HG03060 (cell line): ENCODE measurements around the gene PRCC.
A peak's percentile ranks its signal among the peaks of the same experiment; 100 is the strongest.

Experiments used
- ATAC-seq: cut with Tn5 transposase; IDR thresholded peaks from one replicate; pipeline ENCODE4 v1.9.1; 2021; ENCODE audit warnings: low read depth, moderate number of reproducible peaks; ENCODE audit not compliant: unreplicated experiment

PRCC gene, protein sequence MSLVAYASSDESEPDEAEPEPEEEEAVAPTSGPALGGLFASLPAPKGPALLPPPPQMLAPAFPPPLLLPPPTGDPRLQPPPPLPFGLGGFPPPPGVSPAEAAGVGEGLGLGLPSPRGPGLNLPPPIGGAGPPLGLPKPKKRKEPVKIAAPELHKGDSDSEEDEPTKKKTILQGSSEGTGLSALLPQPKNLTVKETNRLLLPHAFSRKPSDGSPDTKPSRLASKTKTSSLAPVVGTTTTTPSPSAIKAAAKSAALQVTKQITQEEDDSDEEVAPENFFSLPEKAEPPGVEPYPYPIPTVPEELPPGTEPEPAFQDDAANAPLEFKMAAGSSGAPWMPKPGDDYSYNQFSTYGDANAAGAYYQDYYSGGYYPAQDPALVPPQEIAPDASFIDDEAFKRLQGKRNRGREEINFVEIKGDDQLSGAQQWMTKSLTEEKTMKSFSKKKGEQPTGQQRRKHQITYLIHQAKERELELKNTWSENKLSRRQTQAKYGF

GRCh38 chr1:156767101-156767878, at the start of gene PRCC:
Gene PRCC (plus strand): TSS chr1:156767535. CDS start chr1:156767772, 237 bp downstream.
- ATAC-seq, result peak; percentile 82

GRCh38 chr1:156721131-156721530, 46.2 kb upstream of the PRCC start:
- no peak for ATAC-seq

GRCh38 chr1:156721535-156721934, 45.8 kb upstream of the PRCC start:
- ATAC-seq, result no peak

GRCh38 chr1:156725683-156726280, 41.6 kb upstream of the PRCC start:
- ATAC-seq, result no peak

DNA sequence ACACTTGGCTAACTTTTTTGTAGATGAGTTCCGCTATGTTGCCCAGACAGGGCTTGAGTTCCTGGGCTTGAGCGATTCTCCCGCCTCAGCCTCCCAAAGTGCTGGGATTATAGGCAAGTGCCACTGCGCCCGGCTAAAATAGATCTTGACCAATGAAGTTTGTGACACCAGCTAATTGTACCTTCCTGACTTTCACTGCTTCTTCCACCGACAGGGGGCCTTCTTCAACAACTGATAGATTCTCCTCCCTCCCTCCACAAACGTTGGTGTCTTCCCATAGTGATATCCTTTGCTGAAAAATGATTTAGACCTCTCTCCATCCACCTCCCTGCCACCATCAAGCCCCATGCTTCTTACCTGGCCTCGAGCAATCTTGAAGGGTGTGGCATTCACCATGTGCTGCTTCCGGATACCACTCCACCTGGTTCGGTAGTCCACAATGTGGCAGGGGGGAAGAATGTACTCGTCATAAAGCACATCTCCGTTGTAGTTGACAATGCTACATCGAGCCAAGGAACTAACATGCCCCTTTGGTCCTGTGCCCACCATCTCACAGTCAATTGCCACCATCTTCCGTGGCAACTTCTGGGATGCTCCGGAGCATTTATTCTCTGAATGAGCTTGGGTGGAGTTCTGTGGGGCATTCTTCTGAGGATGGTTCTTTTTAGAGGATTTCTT, 40.6 kb upstream of the PRCC start:
- ATAC-seq, result no peak

DNA sequence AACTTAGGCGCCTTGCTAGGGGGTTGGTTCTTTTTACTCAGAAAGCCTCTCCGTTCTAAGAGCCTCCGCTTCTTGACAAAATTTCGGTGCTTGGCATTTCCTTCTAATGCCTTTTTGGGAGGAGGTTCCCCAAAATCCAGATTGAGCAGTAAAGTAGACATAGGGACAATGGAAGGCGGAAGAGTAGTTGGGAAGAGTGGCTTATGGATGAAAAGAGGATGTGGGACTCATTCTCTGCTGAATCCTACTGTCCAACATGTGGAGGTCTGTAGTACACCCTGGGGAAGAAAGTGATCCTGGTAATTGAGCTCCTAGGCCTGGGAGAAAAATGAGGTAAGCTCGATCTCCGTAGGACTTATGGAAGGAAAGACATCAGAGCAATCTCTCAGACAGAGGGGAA, 39.8 kb upstream of the PRCC start:
- no peak for ATAC-seq

- ATAC-seq, result peak; percentile 24
Measured at GRCh38 chr1:156727926-156728598, 39.3 kb upstream of the PRCC start, which contains the start of gene METTL25B. Gene METTL25B (plus strand): TSS chr1:156728469. CDS start chr1:156729105, 636 bp downstream.

DNA sequence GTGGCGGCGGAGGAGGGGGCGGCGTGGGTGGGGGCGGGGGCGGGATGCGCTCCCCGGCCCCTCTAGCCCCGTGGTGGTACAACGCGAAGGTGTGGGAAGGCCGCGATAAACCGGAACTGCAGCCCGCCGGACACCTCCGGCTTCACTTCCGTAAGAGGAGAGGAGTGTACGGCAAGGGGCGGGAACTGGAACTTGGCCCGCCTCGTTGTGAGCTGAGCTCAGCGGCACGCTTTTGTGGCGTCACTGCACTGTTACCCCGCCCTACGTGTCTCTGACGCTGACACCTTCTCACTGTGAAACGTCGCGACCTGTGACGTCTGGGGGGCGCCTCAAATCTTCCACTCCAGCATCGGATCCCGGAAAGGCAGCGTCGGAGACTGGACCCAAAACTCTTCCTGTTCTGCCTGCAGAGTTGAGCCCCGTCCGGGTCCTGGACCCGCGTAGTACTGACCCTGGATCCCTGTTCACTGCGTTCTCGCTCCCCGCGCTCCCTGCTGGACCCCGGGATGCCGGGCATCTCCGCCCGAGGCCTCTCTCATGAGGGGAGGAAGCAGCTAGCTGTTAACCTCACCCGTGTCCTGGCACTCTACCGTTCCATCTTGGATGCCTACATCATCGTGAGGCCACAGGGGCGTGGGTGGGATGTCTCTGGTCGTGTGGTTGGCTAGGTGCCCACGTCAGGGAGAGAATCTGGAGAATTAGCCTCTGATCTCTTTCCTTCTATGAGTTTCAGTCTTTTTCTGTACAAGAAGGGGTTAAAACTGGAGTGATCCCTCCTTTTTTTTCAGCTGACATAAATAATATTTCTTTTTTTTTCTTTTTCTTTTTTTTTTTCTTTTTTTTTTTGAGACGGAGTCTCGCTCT, 38.5 kb upstream of the PRCC start, which contains the start of gene ISG20L2:
TSS of gene ISG20L2 (minus strand) at position 168 of the 864 bp plus-strand sequence. CDS start 1,114 bp downstream, outside the sequence.
- peak; percentile 83 for ATAC-seq

- no peak for ATAC-seq
Measured at GRCh38 chr1:156733989-156734584, 33.2 kb upstream of the PRCC start.

GRCh38 chr1:156738407-156738806, 28.9 kb upstream of the PRCC start:
- no peak for ATAC-seq

DNA sequence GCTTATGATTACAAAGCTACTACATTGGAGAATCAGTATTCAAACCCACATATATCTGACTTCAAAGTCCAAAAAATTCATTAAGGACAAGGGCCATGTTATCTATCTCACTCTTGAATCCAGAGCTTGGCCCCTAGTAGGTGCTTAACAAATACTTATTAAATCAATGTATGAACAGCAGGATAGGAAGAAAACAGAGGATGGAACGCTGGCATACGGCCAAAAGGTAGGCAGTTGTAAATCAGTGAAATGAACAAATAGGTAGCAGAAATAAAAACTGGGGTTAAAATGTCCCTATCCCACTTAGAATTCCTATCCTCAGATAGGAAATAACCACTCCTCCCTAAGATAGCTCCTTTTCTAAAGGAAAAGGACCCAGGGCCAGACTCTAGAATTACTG, 28.4 kb upstream of the PRCC start:
- no peak for ATAC-seq

GRCh38 chr1:156740237-156740740, 27.0 kb upstream of the PRCC start:
- ATAC-seq, result no peak

- ATAC-seq, result peak; percentile 83
Measured at GRCh38 chr1:156740741-156741480, 26.4 kb upstream of the PRCC start, which contains the start of gene MRPL24. Gene MRPL24 (minus strand): TSS chr1:156741088. CDS start chr1:156738704, 2,384 bp downstream.

GRCh38 chr1:156741481-156741983, 25.8 kb upstream of the PRCC start:
- no peak for ATAC-seq

- ATAC-seq, result no peak
Measured at GRCh38 chr1:156742017-156742416, 25.3 kb upstream of the PRCC start.

- ATAC-seq, result no peak
Measured at GRCh38 chr1:156742801-156743200, 24.5 kb upstream of the PRCC start.
